ENCODE measurements around the gene HERPUD1. TPM values are rescaled to one million over a fixed set of nuclear protein-coding genes. Genes with fewer than 3 reads are reported as not detected.
"Not testable (repeated sequence)": the region's sequence is repeated elsewhere in the genome, so short reads cannot be mapped to it uniquely, and the experiment has no call there.

Gene HERPUD1
- total RNA-seq, 1 donor from 2014 or later, result 87.4 TPM

- intact Hi-C loops (cut with DNase I), result no loop called here
- DNase-seq (ENCODE audit: low spot score), result no peak
Observed at GRCh38 chr16:56973294-56973689, 41.4 kb downstream of the HERPUD1 start.

- intact Hi-C loops (cut with DNase I); DNase-seq (ENCODE audit: low spot score): not testable (repeated sequence)
Observed at GRCh38 chr16:56973899-56974298, 42.0 kb downstream of the HERPUD1 start.

GRCh38 chr16:56974549-56975300 lies 42.8 kb downstream of the HERPUD1 start:
- intact Hi-C loops (cut with DNase I), result no loop called here
- no peak for DNase-seq (ENCODE audit: low spot score)

GRCh38 chr16:56975714-56976113 lies 43.8 kb downstream of the HERPUD1 start:
- intact Hi-C loops (cut with DNase I), result no loop called here
- no peak for DNase-seq (ENCODE audit: low spot score)

- DNase-seq (ENCODE audit: low spot score), result no peak
- intact Hi-C loops (cut with DNase I), result no loop called here
Observed at GRCh38 chr16:56977216-56977615, 45.3 kb downstream of the HERPUD1 start.

GRCh38 chr16:56977823-56978430 lies 46.0 kb downstream of the HERPUD1 start:
- no peak for DNase-seq (ENCODE audit: low spot score)
- intact Hi-C loops (cut with DNase I), result no loop called here

- DNase-seq (ENCODE audit: low spot score), result no peak
- intact Hi-C loops (cut with DNase I), result no loop called here
Observed at GRCh38 chr16:56980201-56980535, 48.2 kb downstream of the HERPUD1 start.

GRCh38 chr16:56980792-56981724 lies 49.1 kb downstream of the HERPUD1 start:
- intact Hi-C loops (cut with DNase I), result no loop called here
- DNase-seq (ENCODE audit: low spot score), result no peak

GRCh38 chr16:56981729-56982271 lies 49.9 kb downstream of the HERPUD1 start:
- intact Hi-C loops (cut with DNase I), result no loop called here
- no peak for DNase-seq (ENCODE audit: low spot score)

- intact Hi-C loops (cut with DNase I), result no loop called here
- DNase-seq (ENCODE audit: low spot score), result peak; percentile 1
Observed at GRCh38 chr16:56982695-56983094, 50.8 kb downstream of the HERPUD1 start.

- peak; percentile 64 for DNase-seq (ENCODE audit: low spot score)
- intact Hi-C loops (cut with DNase I), result no loop called here
Observed at GRCh38 chr16:56983211-56983751, 51.3 kb downstream of the HERPUD1 start.

- intact Hi-C loops (cut with DNase I), result loop anchor here (5.0 kb wide), 1 partner anchor 52 kb away; the partner anchor contains the start of gene HERPUD1
- DNase-seq (ENCODE audit: low spot score), result peak; percentile 6
Observed at GRCh38 chr16:56984639-56985038, 52.7 kb downstream of the HERPUD1 start.

- intact Hi-C loops (cut with DNase I), result loop anchor here (5.0 kb wide), 1 partner anchor 53 kb away; the partner anchor contains the start of gene HERPUD1
- DNase-seq (ENCODE audit: low spot score), result peak; percentile 78
Observed at GRCh38 chr16:56985288-56985961, 53.5 kb downstream of the HERPUD1 start.

- intact Hi-C loops (cut with DNase I), result loop anchor here (5.0 kb wide), 1 partner anchor 54 kb away; the partner anchor contains the start of gene HERPUD1
- DNase-seq (ENCODE audit: low spot score), result peak; percentile 70
Observed at GRCh38 chr16:56985962-56986360, 54.0 kb downstream of the HERPUD1 start.

GRCh38 chr16:56986361-56986760 lies 54.4 kb downstream of the HERPUD1 start:
- intact Hi-C loops (cut with DNase I), result loop anchor here (5.0 kb wide), 1 partner anchor 54 kb away; the partner anchor contains the start of gene HERPUD1
- DNase-seq (ENCODE audit: low spot score), result peak; percentile 70

- not testable (repeated sequence) for DNase-seq (ENCODE audit: low spot score)
- intact Hi-C loops (cut with DNase I), result loop anchor here (5.0 kb wide), 1 partner anchor 55 kb away; the partner anchor contains the start of gene HERPUD1
Observed at GRCh38 chr16:56986908-56987307, 55.0 kb downstream of the HERPUD1 start.

- intact Hi-C loops (cut with DNase I), result loop anchor here (5.0 kb wide), 1 partner anchor 55 kb away; the partner anchor contains the start of gene HERPUD1
- DNase-seq (ENCODE audit: low spot score), result peak; percentile 35
Observed at GRCh38 chr16:56987692-56988091, 55.8 kb downstream of the HERPUD1 start.

- DNase-seq (ENCODE audit: low spot score), result peak; percentile 67
- intact Hi-C loops (cut with DNase I), result loop anchor here (5.0 kb wide), 1 partner anchor 56 kb away; the partner anchor contains the start of gene HERPUD1
Observed at GRCh38 chr16:56988161-56988947, 56.4 kb downstream of the HERPUD1 start.

All from cardiac septum (tissue), 1 donor.